ENCODE measurements around the gene MIEF1. TPM values are rescaled to one million over a fixed set of nuclear protein-coding genes. Genes with fewer than 3 reads are reported as not detected.

The MIEF1 gene
- total and polyA plus RNA-seq, 7 experiments from 2014 or later = 17.5 to 42.3 (median 33.2) TPM

- no peak overlapping the region for H3K27ac ChIP-seq (ENCODE audit: low read depth, low read length)
- ChIA-PET POLR2A (no interaction called here), CTCF (no interaction called here)
- Mint-ChIP-seq H3K27ac (peak overlapping the region in 2 of 9 donors; percentile 45 to 47), H3K4me3 (peak overlapping the region in 1 of 10 donors; percentile 63), H3K36me3 (no peaks in the 10 kb centered on the region), H3K4me1 (peaks cover 8 to 36% (median 19%) of the 10 kb centered on the region in 7 donors), H3K9me3 (no peaks in the 10 kb centered on the region), H3K27me3 (peaks cover 0 to 2% (median 0%) of the 10 kb centered on the region in 5 donors)
- intact Hi-C loops (cut with micrococcal nuclease) = loop anchor here in 1 of 2 donors (5.0 kb wide), 1 partner anchor 33 kb away; no protein-coding TSS in a partner anchor
- H3K36me3 ChIP-seq (ENCODE audit: control insufficient read depth in 2 of 3, insufficient read depth in 3 of 3, low read length in 3 of 3) = no peaks in the 10 kb centered on the region
- ATAC-seq (no peak), DNase-seq (no peak)
- no peak overlapping the region for H3K4me3 ChIP-seq (ENCODE audit: low read length)
- no peaks in the 10 kb centered on the region for H3K27me3 ChIP-seq (ENCODE audit: control insufficient read depth in 2 of 2, insufficient read depth in 2 of 2, low read length in 2 of 2)
- H3K4me1 ChIP-seq (ENCODE audit: control insufficient read depth in 2 of 2, insufficient read depth in 2 of 2, low read length in 2 of 2) = peaks cover 9 to 15% of the 10 kb centered on the region in 2 donors
- no peaks in the 10 kb centered on the region for H3K9me3 ChIP-seq (ENCODE audit: control insufficient read depth in 2 of 3, low read length in 3 of 3)
Observed at GRCh38 chr22:39470451-39471291, 31.4 kb upstream of the MIEF1 start.

- peaks cover 0 to 2% (median 0%) of the 10 kb centered on the region in 5 donors for H3K27me3 Mint-ChIP-seq
- ChIA-PET POLR2A (no interaction called here), CTCF (interaction anchor here (0.6 kb wide), 1 partner anchor 1336 kb away, joined by 3 read pairs; no protein-coding TSS in a partner anchor)
- H3K4me3 Mint-ChIP-seq = peak overlapping the region in 6 of 10 donors; percentile 17 to 76 (median 50)
- Histone ChIP-seq H3K27ac (ENCODE audit: low read depth, low read length) (no peak overlapping the region), H3K4me1 (ENCODE audit: control insufficient read depth in 2 of 2, insufficient read depth in 2 of 2, low read length in 2 of 2) (peaks cover 9 to 15% of the 10 kb centered on the region in 2 donors), H3K9me3 (ENCODE audit: control insufficient read depth in 2 of 3, low read length in 3 of 3) (no peaks in the 10 kb centered on the region), H3K27me3 (ENCODE audit: control insufficient read depth in 2 of 2, insufficient read depth in 2 of 2, low read length in 2 of 2) (no peaks in the 10 kb centered on the region), H3K36me3 (ENCODE audit: control insufficient read depth in 2 of 3, insufficient read depth in 3 of 3, low read length in 3 of 3) (no peaks in the 10 kb centered on the region), H3K4me3 (ENCODE audit: low read length) (no peak overlapping the region)
- H3K9me3 Mint-ChIP-seq = no peaks in the 10 kb centered on the region
- peak; percentile 55 for ATAC-seq
- no peaks in the 10 kb centered on the region for H3K36me3 Mint-ChIP-seq
- DNase-seq = peak in 1 of 9 donors; percentile 11
- intact Hi-C loops (cut with micrococcal nuclease) = loop anchor here in 1 of 2 donors (5.0 kb wide), 1 partner anchor 34 kb away; no protein-coding TSS in a partner anchor
- H3K4me1 Mint-ChIP-seq = peaks cover 8 to 36% (median 19%) of the 10 kb centered on the region in 7 donors
- peak overlapping the region in 6 of 9 donors; percentile 8 to 82 (median 48) for H3K27ac Mint-ChIP-seq
Observed at GRCh38 chr22:39471381-39472141, 30.5 kb upstream of the MIEF1 start.

GRCh38 chr22:39472570-39473556 lies 29.2 kb upstream of the MIEF1 start:
- peak overlapping the region in 3 of 10 donors; percentile 5 to 28 (median 19) for H3K4me3 Mint-ChIP-seq
- Histone ChIP-seq H3K36me3 (ENCODE audit: control insufficient read depth in 2 of 3, insufficient read depth in 3 of 3, low read length in 3 of 3) (no peaks in the 10 kb centered on the region), H3K27me3 (ENCODE audit: control insufficient read depth in 2 of 2, insufficient read depth in 2 of 2, low read length in 2 of 2) (no peaks in the 10 kb centered on the region), H3K9me3 (ENCODE audit: control insufficient read depth in 2 of 3, low read length in 3 of 3) (no peaks in the 10 kb centered on the region), H3K4me1 (ENCODE audit: control insufficient read depth in 2 of 2, insufficient read depth in 2 of 2, low read length in 2 of 2) (peaks cover 9 to 15% of the 10 kb centered on the region in 2 donors), H3K27ac (ENCODE audit: low read depth, low read length) (no peak overlapping the region), H3K4me3 (ENCODE audit: low read length) (no peak overlapping the region)
- POLR2A ChIA-PET = interaction anchor here (0.6 to 1.1 kb wide), 2 partner anchors 18 to 512 kb away, joined by 3 read pairs; no protein-coding TSS in a partner anchor
- DNase-seq (no peak), ATAC-seq (peak; percentile 26)
- H3K27ac Mint-ChIP-seq = peak overlapping the region in 3 of 9 donors; percentile 38 to 78 (median 42)
- no peaks in the 10 kb centered on the region for H3K9me3 Mint-ChIP-seq
- peaks cover 8 to 30% (median 18%) of the 10 kb centered on the region in 7 donors for H3K4me1 Mint-ChIP-seq
- CTCF ChIA-PET = no interaction called here
- no peaks in the 10 kb centered on the region for H3K36me3 Mint-ChIP-seq
- intact Hi-C loops (cut with micrococcal nuclease) = loop anchor here in 1 of 2 donors (5.0 kb wide), 1 partner anchor 36 kb away; no protein-coding TSS in a partner anchor
- H3K27me3 Mint-ChIP-seq = peaks cover 0 to 2% (median 0%) of the 10 kb centered on the region in 5 donors

GRCh38 chr22:39473851-39474250 lies 28.2 kb upstream of the MIEF1 start:
- intact Hi-C loops (cut with micrococcal nuclease) = loop anchor here in 1 of 2 donors (5.0 kb wide), 1 partner anchor 37 kb away; no protein-coding TSS in a partner anchor
- no peak for ATAC-seq
- CTCF ChIA-PET = no interaction called here

GRCh38 chr22:39474351-39475111 lies 27.6 kb upstream of the MIEF1 start:
- CTCF ChIA-PET = interaction anchor here (0.9 kb wide), 1 partner anchor 22 kb away, joined by 6 read pairs; no protein-coding TSS in a partner anchor

More at GRCh38 chr22:39473851-39474250, 28.2 kb upstream of the MIEF1 start:
- no peaks in the 10 kb centered on the region for H3K36me3 Mint-ChIP-seq
- POLR2A ChIA-PET = no interaction called here
- DNase-seq = no peak
- H3K4me3 ChIP-seq (ENCODE audit: low read length) = no peak overlapping the region
- no peaks in the 10 kb centered on the region for H3K27me3 Mint-ChIP-seq
- H3K9me3 ChIP-seq (ENCODE audit: control insufficient read depth in 2 of 3, low read length in 3 of 3) = no peaks in the 10 kb centered on the region
- H3K4me1 Mint-ChIP-seq = peaks cover 6 to 27% (median 18%) of the 10 kb centered on the region in 7 donors
- H3K4me1 ChIP-seq (ENCODE audit: control insufficient read depth in 2 of 2, insufficient read depth in 2 of 2, low read length in 2 of 2) = peaks cover 9 to 15% of the 10 kb centered on the region in 2 donors
- H3K9me3 Mint-ChIP-seq = no peaks in the 10 kb centered on the region
- no peak overlapping the region for H3K4me3 Mint-ChIP-seq
- no peak overlapping the region for H3K27ac ChIP-seq (ENCODE audit: low read depth, low read length)
- no peaks in the 10 kb centered on the region for H3K36me3 ChIP-seq (ENCODE audit: control insufficient read depth in 2 of 3, insufficient read depth in 3 of 3, low read length in 3 of 3)
- no peak overlapping the region for H3K27ac Mint-ChIP-seq
- H3K27me3 ChIP-seq (ENCODE audit: control insufficient read depth in 2 of 2, insufficient read depth in 2 of 2, low read length in 2 of 2) = no peaks in the 10 kb centered on the region

More at GRCh38 chr22:39474351-39475111, 27.6 kb upstream of the MIEF1 start:
- H3K9me3 Mint-ChIP-seq = no peaks in the 10 kb centered on the region
- H3K4me1 Mint-ChIP-seq = peaks cover 6 to 27% (median 18%) of the 10 kb centered on the region in 7 donors
- POLR2A ChIA-PET = interaction anchor here (0.8 kb wide), 1 partner anchor 57 kb away, joined by 3 read pairs; no protein-coding TSS in a partner anchor
- DNase-seq (no peak), ATAC-seq (no peak)
- H3K4me1 ChIP-seq (ENCODE audit: control insufficient read depth in 2 of 2, insufficient read depth in 2 of 2, low read length in 2 of 2) = peaks cover 9 to 15% of the 10 kb centered on the region in 2 donors
- no peak overlapping the region for H3K4me3 ChIP-seq (ENCODE audit: low read length)
- no peaks in the 10 kb centered on the region for H3K9me3 ChIP-seq (ENCODE audit: control insufficient read depth in 2 of 3, low read length in 3 of 3)
- no peaks in the 10 kb centered on the region for H3K27me3 ChIP-seq (ENCODE audit: control insufficient read depth in 2 of 2, insufficient read depth in 2 of 2, low read length in 2 of 2)
- H3K27ac ChIP-seq (ENCODE audit: low read depth, low read length) = no peak overlapping the region
- intact Hi-C loops (cut with micrococcal nuclease) = loop anchor here in 1 of 2 donors (5.0 kb wide), 1 partner anchor 37 kb away; no protein-coding TSS in a partner anchor
- no peak overlapping the region for H3K27ac Mint-ChIP-seq
- no peak overlapping the region for H3K4me3 Mint-ChIP-seq
- H3K36me3 Mint-ChIP-seq = no peaks in the 10 kb centered on the region
- H3K27me3 Mint-ChIP-seq = no peaks in the 10 kb centered on the region
- no peaks in the 10 kb centered on the region for H3K36me3 ChIP-seq (ENCODE audit: control insufficient read depth in 2 of 3, insufficient read depth in 3 of 3, low read length in 3 of 3)
